GM19035 (cell line): ENCODE data around the gene COPZ1.
"Not testable (repeated sequence)": the region's sequence is repeated elsewhere in the genome, so short reads cannot be mapped to it uniquely, and the experiment has no call there.

Source experiments
- ATAC-seq: cut with Tn5 transposase; IDR thresholded peaks from one replicate; pipeline ENCODE4 v1.9.1; 2021; ENCODE audit not compliant: unreplicated experiment

COPZ1 gene

GRCh38 chr12:54324617-54325441 is at the start of gene COPZ1:
Gene COPZ1, plus strand, starts transcription at chr12:54325131. Its CDS starts 33 bp downstream, at chr12:54325164.
- ATAC-seq: peak; percentile 99

DNA sequence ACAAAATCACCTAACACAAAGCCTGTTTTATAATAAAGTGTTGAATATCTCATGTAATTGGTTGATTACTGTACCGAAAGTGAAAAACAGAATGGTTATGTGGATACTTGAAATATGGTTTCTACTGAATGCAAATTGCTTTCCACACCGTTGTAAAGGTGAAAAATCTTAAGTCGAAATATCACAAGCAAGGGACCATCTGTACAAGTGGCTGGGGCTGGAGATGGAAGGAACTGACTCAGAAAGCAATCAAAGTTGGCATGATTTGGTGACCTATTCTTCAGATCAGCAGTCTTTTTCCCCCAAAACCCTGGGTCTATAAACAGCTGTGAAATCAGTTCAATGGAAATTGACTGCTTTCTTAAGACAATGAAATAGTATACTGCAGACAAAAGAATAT is 48.6 kb upstream of the COPZ1 start:
- no peak for ATAC-seq

DNA sequence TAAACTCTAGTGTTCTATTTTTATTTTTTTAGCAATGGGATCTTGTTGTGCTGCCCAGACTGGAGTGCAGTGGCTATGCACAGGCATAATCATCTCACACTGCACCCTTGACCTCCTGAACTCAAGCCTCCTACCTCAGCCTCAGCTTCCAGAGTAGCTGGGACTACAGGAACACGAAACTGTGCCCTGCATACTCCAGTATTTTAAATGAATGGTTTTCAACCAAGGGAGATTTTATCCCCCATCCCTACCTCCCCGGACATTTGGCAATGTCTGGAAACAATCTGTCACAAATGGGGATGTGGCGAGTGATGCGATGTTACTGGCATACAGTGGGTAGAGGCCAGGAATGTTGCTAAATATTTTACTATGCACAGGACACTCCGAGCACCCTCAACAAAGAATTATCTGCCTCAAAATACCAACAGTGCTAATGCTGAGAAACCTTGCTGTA is 47.1 kb upstream of the COPZ1 start:
- no peak for ATAC-seq

DNA sequence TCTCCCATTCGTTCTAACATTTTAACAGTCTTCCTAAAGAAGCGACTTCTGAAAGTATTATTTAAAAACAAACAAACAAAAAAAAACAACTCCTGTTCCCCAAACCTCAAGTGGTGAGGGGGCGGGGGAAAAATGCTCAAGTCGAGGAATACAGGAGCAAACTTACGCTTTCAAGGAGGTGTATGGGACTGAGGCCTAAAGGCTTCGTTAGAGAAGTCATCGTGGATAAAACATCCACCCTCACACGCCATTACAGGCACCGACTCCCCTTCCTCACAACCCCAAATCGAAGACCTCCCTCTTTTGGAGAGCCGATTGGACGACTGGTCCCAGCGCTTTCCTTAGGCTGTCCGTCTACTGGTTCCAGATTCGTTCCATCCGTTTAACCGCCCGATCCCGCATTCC is 45.7 kb upstream of the COPZ1 start:
- ATAC-seq: no peak

- peak; percentile 70 for ATAC-seq
These were observed 45.1 kb upstream of the COPZ1 start, which contains the start of gene CBX5 for GRCh38 chr12:54279632-54280467. Gene CBX5, minus strand, starts transcription at chr12:54280122. Its CDS starts 22,472 bp downstream, at chr12:54257650.

DNA sequence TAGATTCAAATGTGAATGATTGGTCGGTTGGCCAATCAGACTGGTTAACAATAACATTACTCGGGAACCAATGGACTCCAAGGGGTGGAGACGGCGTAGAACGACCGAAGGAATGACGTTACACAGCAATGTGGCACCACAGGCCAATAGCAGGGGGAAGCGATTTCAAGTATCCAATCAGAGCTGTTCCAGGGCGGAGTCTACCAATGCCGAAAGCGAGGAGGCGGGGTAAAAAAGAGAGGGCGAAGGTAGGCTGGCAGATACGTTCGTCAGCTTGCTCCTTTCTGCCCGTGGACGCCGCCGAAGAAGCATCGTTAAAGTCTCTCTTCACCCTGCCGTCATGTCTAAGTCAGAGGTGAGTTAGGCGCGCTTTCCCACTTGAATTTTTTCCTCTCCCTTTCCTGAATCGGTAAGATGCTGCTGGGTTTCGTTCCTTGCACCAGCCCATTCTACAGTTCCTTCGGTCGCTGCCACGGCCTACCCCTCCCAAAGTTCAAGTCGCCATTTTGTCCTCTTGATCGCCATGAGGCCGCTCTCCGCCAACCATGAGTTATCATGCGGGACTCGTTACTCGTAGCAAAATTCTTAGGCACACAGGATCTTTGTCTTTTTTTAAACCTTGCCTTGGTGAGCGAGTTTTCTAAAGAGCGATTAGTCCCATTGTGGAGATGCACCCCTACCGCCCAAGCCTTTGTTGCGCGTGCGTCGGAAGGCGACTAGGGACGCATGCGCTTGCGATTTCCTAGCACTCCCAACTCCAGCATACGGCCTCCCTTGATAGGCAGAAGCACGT is 44.3 kb upstream of the COPZ1 start, which contains the start of gene HNRNPA1:
Gene HNRNPA1, plus strand, starts transcription at position 259 of the 793 bp plus-strand sequence. Its CDS starts 82 bp downstream, at position 341.
- ATAC-seq: peak; percentile 84

DNA sequence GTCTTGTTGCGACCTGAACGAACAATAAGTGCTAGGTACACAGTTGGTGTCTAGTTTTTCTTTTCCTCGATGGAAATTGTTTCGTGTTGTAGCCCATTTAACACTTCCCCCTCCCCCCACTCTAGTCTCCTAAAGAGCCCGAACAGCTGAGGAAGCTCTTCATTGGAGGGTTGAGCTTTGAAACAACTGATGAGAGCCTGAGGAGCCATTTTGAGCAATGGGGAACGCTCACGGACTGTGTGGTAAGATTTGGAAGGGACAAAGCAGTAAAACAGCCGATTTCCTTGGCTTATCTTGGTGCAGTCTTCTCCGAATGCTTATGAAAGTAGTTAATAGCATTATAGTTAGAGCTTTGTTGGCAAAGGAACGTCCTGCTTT is 43.7 kb upstream of the COPZ1 start:
- not testable (repeated sequence) for ATAC-seq

- not testable (repeated sequence) for ATAC-seq
These were observed 43.2 kb upstream of the COPZ1 start for GRCh38 chr12:54281694-54282093.

GRCh38 chr12:54282949-54283593 is 41.9 kb upstream of the COPZ1 start:
- ATAC-seq: no peak

- ATAC-seq: not testable (repeated sequence)
These were observed 40.7 kb upstream of the COPZ1 start for GRCh38 chr12:54284070-54284780.

- no peak for ATAC-seq
These were observed 39.5 kb upstream of the COPZ1 start for GRCh38 chr12:54285150-54286041.

DNA sequence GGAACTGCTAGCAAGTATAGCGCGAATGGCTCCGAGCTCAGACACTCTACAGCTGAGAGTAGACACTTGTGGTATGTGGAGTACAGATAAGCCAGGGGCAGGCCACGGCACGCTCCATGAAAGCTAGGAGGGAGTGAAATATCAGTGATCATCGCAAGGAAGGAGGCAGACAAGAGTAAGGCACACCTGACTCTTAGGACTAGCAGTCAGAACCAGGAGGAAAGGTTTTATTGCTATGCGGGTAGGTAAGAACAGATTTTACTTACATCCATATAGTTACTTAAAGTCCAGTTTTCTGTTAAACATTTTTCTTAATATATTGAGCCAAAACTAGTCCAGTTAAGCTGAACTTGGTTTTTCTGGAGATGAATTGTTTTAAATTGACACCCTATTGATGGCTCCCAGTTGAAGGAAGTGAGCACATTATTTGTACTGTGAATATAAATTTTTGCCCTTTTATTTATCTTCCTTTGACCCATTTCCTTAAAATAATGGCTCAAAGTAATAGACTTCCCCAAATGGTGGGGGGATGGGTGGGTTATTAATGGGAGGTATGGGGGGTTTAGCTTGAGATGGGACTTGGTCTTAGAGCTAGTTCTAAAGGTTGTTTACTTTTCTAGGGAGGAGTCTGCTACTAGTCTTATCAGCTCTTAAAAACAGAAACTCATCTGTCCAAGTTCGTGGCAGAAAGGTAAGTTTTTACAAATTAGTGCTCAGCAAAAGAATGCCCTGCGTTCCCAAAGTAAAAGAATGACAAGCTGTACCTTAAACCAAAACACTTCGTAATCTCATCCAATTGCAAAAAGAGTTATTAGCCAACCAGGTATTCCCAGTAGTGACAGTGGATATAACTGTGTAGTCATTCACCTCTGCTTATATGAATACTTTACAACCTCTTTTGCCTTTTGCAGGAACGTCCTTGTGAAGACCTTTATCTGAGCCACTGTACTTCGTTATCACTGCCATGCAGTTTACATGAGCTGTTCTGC is 38.6 kb upstream of the COPZ1 start:
- no peak for ATAC-seq

GRCh38 chr12:54287261-54288157 is 37.4 kb upstream of the COPZ1 start:
- no peak for ATAC-seq

DNA sequence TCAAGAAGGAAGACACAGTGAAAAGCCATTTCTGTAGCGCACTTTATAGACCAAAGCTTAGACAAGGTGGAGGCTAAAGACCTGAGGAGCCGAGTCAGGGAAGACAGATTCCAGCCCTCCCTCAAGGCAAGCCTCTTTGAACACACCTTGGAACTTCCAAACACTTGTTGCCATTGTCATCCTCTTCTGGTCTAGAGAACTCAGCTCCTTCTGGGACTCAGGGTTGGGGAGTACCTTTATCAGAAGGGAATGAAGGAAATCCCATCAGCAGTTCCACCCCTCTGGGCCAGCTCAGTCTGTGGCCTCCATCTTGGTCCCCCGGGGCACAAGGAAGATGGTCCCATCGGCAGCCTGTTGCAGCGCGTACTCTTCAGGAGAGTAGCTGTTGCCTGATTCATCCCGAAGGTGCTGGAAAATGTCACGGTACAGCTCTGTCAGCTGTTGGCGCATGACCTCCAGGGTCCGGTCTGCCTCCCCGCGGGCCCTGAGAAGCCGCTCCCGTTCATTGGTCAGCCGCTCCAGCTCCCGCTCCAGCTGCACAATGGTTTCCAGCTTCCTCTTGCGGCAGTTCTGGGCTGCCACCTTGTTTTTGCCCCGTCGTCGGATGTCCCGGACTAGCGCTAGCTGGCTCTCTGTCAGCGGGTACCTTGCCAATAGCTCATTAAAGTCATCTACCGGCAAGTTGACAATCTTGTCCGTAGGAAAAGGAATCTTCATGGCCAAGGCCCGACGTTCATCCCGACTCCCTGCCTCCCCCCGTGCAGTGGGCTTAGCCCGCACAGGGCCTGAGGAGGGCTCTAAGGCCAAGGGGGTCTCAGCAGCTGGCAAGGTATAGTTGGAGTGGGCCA is 32.6 kb upstream of the COPZ1 start:
- ATAC-seq: no peak

GRCh38 chr12:54292931-54293241 is 32.0 kb upstream of the COPZ1 start:
- ATAC-seq: no peak
